T47D (cell line): Measurements from ENCODE around the gene ATP2C2.

Experiments used
- DNase-seq, 2 experiments: peaks; one replicate each; pipeline versions ENCODE4 v3.0.0 to v3.0.0-alpha.2; 2011 to 2012; ENCODE audit warnings: low read depth in 1 of 2, low spot score in 1 of 2
- JUND ChIP-seq: IDR thresholded peaks from 2 replicates; pipeline ENCODE4 v1.6.1; 2012; ENCODE audit warnings: low read depth
- in situ Hi-C: cut with HindIII; loops from 2 replicates; pipeline ENCODE4 v1.10.0; 2016; ENCODE audit warnings: low sequenced_read_pairs, low pct_unique_long_range_greater_than_20kb

Gene ATP2C2

DNA sequence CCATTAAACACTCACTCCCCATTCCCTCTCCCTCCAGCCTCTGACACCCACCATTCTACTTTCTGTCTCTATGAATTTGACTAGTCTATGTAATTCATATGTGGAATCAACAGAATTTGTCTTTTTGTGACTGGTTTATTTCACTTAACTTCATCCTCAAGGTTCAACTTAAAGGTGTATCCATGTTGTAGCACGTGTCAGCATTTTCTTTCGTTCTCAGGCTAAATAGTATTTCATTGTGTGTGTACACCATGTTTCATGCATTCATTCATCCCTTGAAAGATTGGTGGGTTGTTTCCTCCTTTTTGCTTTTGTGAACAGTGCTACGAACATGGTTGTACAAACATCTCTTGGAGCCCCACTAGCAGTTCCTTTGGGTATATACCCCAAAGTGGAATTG lies 36.0 kb downstream of the ATP2C2 start:
- in situ Hi-C loops, result no loop called here
- TF ChIP-seq JUND, result no peak
- no peak for DNase-seq

DNA sequence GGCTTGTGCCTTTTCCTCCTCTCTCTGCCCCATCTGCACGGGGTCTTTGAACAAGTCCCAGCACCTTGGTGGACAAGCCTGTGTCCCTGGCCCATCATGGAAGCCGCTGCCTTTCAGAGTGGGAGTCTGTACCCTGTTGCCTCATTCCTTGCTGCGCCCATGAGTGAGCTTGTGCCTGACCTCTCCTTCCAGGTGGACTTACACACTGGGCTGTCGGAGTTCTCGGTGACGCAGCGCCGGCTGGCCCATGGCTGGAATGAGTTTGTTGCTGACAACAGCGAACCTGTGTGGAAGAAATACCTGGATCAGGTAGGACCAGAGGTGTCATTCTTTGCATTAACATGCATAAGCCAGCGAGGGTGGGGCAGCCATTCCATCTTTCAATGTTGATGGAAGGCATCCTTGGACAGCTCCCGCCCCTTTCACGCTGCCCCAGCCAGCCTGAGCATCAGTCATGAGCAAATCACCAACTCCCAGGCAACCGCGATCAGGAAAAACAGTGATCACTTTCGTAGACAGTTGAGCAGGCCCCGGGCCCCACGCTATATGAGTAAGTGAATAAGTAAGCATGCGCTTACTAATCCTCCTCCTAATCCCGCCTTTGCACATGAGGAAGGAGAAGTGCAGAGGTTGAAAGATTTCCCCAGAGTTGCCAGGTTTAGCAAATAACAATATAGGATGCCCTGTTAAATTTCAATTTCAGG lies 36.8 kb downstream of the ATP2C2 start:
- in situ Hi-C loops, result no loop called here
- TF ChIP-seq JUND, result no peak
- no peak for DNase-seq

DNA sequence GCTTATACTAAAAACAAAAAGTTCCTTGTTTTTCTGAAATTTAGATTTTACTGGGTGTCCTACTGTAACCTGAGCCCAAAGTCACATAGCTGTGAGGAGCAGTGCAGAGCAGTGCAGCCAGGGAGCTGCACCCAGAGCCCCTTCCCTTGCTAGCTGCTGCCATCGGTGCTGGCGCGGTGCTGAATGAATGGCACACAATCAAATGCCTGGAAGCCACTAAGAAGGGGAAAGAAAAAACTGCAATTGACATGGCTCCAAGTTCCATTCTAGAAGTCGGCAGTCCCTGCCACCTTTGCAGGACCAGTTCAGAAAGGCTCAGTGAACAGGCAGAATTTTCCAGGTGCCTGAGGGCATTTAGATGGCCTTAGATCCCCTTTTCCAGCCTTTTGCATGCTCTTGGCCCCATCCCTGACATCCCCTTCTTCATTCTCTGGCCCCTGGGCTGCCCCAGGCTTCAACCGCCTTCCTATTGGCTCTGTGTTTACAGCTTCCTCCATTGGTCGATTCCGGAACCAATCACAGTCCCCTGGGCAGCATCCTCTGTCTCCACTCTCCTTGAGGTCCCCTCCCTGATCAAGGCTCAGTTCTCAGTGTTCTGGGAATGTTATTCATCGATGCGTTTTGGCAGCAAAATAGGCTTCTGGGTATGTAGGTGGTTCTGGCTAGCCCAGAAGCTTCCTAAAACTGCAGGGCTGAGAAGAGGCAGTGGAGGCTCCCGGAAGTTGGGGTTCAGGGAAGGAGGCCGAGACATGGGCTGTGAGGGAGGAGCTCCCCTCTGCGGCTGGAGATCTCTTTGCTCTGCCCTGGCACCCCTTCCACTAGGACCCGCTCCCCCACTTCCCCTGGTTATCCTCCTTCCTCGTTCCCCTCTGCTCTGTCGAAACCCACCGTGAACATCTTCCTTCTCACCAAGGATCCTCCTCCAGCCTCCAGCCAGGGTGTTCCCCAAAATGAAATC lies 37.9 kb downstream of the ATP2C2 start:
- DNase-seq, result peak in 1 of 2 experiments; percentile 24
- no peak for TF ChIP-seq JUND
- in situ Hi-C loops, result no loop called here

DNA sequence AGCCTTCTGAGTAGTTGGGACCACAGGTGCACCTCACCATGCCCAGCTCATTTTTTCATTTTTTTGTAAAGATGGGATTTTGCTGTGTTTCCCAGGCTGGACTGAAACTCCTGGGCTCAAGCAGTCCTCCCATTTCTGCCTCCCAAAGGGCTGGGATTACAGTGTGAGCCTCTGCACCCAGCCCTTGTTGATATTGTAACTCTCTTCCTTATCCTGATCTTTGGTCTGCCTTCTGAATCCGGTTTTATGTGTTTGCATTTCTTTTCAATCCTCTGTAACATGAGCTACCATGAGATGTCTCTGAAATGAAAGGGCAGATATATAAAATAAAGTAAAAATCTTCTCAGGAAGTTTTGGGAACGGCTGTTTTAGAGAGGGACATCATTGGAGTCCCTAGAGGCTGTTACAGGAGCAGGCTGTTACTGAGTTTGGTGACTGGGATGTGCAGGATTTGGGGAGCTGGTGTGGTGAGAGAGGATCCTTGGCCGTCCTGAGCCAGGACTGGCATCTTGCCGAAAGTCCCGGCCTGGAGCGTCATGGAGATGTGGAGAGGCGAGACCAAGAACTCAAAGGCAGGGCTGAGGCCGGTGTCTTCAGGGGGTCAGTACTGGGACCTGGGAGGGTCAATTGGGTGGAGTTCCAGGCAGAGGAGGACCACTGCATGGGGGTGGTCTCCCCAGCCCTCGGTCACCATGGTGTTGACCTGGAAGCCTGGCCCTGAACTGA lies 39.4 kb downstream of the ATP2C2 start:
- in situ Hi-C loops, result no loop called here
- no peak for TF ChIP-seq JUND
- DNase-seq, result peak in 1 of 2 experiments; percentile 53

DNA sequence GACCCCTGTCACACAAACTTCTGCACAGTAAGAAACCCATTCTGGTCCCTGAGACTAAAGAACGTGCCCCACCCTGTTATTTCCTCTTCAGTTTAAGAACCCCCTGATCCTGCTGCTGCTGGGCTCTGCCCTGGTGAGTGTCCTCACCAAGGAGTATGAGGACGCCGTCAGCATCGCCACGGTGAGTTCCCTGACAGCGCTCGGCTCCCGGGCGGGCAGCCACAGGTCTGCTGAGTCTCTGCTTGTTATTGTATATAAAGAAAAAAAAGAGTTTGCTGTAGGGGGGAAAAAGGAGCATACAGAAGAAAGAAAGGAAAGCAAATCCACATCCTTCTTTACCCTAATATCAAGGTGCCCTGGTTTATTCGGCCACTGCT lies 40.0 kb downstream of the ATP2C2 start:
- TF ChIP-seq JUND, result no peak
- in situ Hi-C loops, result no loop called here
- DNase-seq, result no peak

DNA sequence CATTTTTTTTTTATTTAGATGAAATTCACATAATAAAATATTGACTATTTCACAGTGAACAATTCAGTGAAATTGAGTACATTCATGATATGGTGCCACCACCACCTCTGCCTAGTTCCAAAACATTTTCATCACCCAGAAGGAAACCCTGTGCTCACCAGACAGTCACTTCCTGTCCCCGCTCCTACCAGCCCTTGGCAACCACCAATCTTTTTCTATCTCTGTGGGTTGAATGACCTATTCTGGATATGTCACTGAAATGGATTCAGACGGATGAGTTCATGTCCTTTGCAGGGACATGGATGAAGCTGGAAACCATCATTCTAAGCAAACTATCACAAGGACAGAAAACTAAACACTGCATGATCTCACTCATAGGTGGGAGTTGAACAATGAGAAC lies 40.5 kb downstream of the ATP2C2 start:
- no peak for TF ChIP-seq JUND
- DNase-seq, result no peak

DNA sequence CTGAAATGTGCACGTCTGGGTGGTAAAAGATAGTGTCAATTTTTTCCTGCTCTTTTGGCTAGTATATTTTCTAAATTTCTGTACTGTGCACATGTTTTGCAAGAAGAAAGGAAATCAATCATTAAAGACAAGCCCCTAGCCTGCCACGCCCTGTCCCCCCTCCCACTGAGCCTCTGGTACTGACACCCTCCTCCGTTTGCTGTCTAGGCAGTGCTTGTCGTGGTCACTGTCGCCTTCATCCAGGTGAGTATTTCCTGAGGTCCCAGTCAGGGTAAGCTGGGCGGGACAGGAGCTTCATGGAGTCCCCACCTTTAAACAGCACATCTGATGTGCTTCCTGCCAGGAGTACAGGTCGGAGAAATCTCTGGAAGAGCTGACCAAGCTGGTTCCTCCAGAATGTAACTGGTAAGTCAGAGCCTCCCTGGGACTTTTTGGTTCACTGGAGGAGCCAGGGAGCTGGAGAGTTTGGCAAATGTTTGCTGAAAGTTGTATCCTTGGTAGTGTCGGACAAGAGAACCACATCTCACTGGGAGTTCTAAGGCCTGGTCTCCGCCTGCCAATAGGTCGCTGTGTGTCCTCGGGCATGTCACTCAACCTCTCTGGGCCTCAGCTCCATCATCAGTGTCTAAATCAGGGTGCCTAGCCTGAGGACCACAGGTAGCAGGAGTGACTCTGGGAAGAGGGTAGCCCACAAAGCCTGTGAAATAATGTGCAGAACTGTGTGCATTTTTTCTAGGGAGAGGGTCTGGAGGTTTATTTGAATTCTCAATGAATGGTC lies 42.2 kb downstream of the ATP2C2 start:
- in situ Hi-C loops, result no loop called here
- no peak for TF ChIP-seq JUND
- DNase-seq, result peak in 1 of 2 experiments; percentile 70

More for the DNA sequence above, 40.5 kb downstream of the ATP2C2 start:
- in situ Hi-C loops, result no loop called here

DNA sequence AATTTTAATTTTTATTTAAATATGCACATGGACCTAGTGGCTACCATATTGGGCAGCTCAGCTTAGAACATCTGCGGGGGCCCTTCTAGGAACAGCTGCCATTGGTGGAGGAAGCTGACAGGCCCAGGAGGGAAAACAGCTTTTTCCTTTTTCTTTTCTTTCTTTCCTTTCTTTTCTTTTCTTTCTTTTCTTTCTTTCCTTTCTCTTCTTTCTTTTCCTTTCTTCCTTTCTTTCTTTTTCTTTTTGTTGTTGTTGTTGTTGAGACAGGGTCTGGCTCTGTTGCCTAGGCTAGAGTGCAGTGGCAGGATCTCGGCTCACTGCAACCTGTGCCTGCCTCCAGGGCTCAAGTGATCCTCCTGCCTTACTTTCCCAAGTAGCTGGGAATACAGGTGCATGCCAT lies 43.4 kb downstream of the ATP2C2 start:
- no peak for TF ChIP-seq JUND
- in situ Hi-C loops, result no loop called here

DNA sequence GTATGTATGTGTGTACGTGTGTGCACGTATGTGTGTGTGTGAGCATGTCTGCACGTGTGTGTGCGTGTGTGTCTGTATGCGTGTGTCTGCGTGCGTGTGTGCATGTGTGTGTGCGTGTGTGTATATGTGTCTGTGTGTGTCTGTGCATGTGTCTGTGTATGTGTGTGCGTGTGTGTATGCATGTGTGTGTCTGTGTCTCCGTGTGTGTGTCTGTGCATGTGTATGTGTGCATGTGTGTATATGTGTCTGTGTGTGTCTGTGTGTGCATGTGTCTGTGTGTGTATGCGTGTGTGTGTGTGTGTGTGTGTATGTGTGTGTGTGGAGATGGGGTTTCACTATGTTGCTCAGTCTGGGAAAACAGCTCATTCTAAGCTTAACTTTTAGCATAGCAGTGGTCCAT lies 43.9 kb downstream of the ATP2C2 start:
- in situ Hi-C loops, result no loop called here
- no peak for TF ChIP-seq JUND
- DNase-seq, result no peak

More for the DNA sequence above, 43.4 kb downstream of the ATP2C2 start:
- no peak for DNase-seq

DNA sequence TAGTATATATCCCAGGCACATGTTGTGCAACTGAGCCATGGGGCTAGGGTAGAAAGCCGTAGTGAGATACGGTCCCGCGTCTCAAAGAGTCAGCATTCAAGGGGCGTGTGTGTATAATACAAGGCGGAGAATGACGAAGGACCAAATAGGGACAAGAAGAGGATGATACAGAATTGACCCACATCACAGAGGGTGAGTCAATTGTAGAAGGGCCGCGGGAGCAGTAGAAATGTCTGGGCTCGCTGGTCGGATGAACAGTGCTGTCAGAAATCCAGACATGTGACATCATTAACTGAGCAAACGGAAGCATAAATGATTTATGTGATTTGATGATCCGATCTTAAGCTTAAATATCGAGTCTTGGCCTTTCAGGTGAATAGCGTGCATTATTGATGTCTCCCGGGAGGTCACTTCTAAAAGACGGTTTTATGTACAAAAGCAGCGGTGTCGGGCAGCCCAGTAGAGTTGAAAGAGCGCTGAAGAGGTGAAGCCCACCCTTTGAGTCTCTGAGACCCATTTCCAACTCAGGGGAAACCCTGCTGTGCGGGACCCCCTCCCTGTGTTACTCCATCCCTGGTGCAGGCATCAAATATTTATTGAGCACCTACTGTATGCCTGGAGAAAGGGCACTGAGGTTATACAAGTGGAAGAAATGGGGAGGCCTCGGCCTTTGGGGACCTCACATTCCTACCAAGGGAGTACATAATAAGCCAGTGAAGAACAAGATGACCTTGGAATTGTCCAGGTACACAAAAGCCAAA lies 45.1 kb downstream of the ATP2C2 start:
- TF ChIP-seq JUND, result no peak
- DNase-seq, result no peak
- in situ Hi-C loops, result no loop called here

DNA sequence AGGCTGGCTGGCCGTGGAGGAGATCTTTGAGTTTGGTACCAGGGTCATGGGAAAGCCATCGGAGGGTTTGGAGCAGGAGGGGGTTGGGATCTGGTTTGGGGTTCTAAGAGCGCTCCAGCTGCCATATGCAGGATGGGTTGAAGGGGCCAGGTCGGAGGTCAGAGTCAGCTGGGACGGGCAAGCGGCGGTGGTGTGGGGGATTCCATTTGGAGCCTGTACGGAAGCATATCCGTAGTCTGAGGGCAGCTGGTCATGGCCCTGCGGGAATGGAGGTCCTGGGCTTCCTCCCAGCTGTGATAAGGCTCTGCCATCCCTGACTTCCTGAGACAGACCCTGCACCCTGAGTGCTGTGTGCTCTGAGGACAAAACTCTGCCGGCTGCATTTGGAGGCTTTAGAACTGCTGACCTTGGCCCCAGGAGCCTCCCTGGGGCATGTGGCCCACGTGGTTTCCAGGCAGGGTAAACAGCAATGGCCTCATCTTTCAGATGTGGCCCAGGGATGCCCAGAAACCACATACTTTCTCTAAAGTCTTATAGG lies 46.5 kb downstream of the ATP2C2 start:
- DNase-seq, result no peak
- in situ Hi-C loops, result no loop called here
- no peak for TF ChIP-seq JUND
